ENCODE results near the gene PIK3R3. TPM values are rescaled to one million over a fixed set of nuclear protein-coding genes. Genes with fewer than 3 reads are reported as not detected.
"Not testable (repeated sequence)": the region's sequence is repeated elsewhere in the genome, so short reads cannot be mapped to it uniquely, and the experiment has no call there.

PIK3R3 gene
- total and polyA plus RNA-seq, 9 of the 15 experiments (the other 6 are each of a cell fraction or from before 2014, with no cell fraction given), result 1.4 to 7.7 (median 4.6) TPM

- H3K4me3 ChIP-seq; intact Hi-C loops (cut with micrococcal nuclease); H4K20me1 ChIP-seq (replicated peaks; ENCODE audit: control insufficient read depth, insufficient read depth, low read length); H2AFZ ChIP-seq (ENCODE audit: low read depth, low read length); H3K9me3 ChIP-seq (replicated peaks; ENCODE audit: control insufficient read depth, insufficient read depth, low read depth, low read length); H3K4me1 ChIP-seq (replicated peaks in 1 of 2; ENCODE audit: control insufficient read depth in 2 of 2, insufficient read depth in 2 of 2, low read length in 2 of 2); H3K79me2 ChIP-seq (ENCODE audit: control insufficient read depth, insufficient read depth, low read length); H3K36me3 ChIP-seq (ENCODE audit: control insufficient read depth, insufficient read depth, low read length); H3K27me3 ChIP-seq (ENCODE audit: control insufficient read depth in 2 of 2, insufficient read depth in 2 of 2, low read length in 2 of 2); H3K9ac ChIP-seq (ENCODE audit: insufficient read depth in 1 of 2, low read depth in 2 of 2, low read length in 2 of 2); in situ Hi-C loops (cut with MboI); ATAC-seq; H3K27ac ChIP-seq (ENCODE audit: extremely low read depth, low read depth, low read length); H3K9me1 ChIP-seq (ENCODE audit: control insufficient read depth, insufficient read depth, low read length); BruUV-seq (replicated peaks); CTCF ChIA-PET (ENCODE audit: low intra/inter-chr PET ratio); H3K4me2 ChIP-seq (ENCODE audit: insufficient read depth, low read length); DNase-seq (ENCODE audit: extremely low read depth in 1 of 4, low spot score in 3 of 4); FAIRE-seq: not testable (repeated sequence)
- TF ChIP-seq KDM1A (IDR thresholded peaks at IDR 0.05) (peak in 1 of 2 experiments; percentile 43; a peak in 1 of 4 replicates), BCOR (IDR thresholded peaks at IDR 0.05) (peak; percentile 78), RBM25 (IDR thresholded peaks at IDR 0.05; ENCODE audit: low read depth, low read length, severe bottlenecking) (peak; percentile 33), ZNF146 (CRISPR knock-in tag; IDR thresholded peaks at IDR 0.05; ENCODE audit: unreplicated experiment) (peak; percentile 98), RCOR1 (IDR thresholded peaks at IDR 0.05; ENCODE audit: borderline replicate concordance in 1 of 2, low read depth in 2 of 2, low read length in 2 of 2) (0 out of 4 replicates have a peak, but pooled peaks of 1 of the 2 experiments have one; percentile 7)
- 74% methylated on average over 3 of the region's 3 CpGs for WGBS (ENCODE audit: insufficient coverage, low coverage, missing lambda C conversion rate)
- POLR2A ChIA-PET, result interaction anchor here (1.7 kb wide), 1 partner anchor 11 kb away, joined by 4 read pairs; no protein-coding TSS in a partner anchor
These were observed 37.3 kb downstream of the PIK3R3 start for GRCh38 chr1:46095110-46095509.

- H3K27ac ChIP-seq (ENCODE audit: extremely low read depth, low read depth, low read length), result no peak overlapping the region
- H3K9me1 ChIP-seq (ENCODE audit: control insufficient read depth, insufficient read depth, low read length), result no peaks in the 10 kb centered on the region
- H3K27me3 ChIP-seq (ENCODE audit: control insufficient read depth in 2 of 2, insufficient read depth in 2 of 2, low read length in 2 of 2), result no peaks in the 10 kb centered on the region
- H3K4me1 ChIP-seq (replicated peaks in 1 of 2; ENCODE audit: control insufficient read depth in 2 of 2, insufficient read depth in 2 of 2, low read length in 2 of 2), result peaks cover 4 to 6% of the 10 kb centered on the region in 2 experiments; a peak in 3 of 5 replicates
- H3K4me3 ChIP-seq, result no peak overlapping the region
- BruUV-seq (replicated peaks), result no TSS peak
- H3K36me3 ChIP-seq (ENCODE audit: control insufficient read depth, insufficient read depth, low read length), result no peaks in the 10 kb centered on the region
- DNase-seq (ENCODE audit: extremely low read depth in 1 of 4, low spot score in 3 of 4) (no peak), ATAC-seq (no peak), FAIRE-seq (no peak)
- in situ Hi-C loops (cut with MboI) (no loop called here), intact Hi-C loops (cut with micrococcal nuclease) (no loop called here)
- no peaks in the 10 kb centered on the region for H4K20me1 ChIP-seq (replicated peaks; ENCODE audit: control insufficient read depth, insufficient read depth, low read length)
- ChIA-PET CTCF (ENCODE audit: low intra/inter-chr PET ratio) (no interaction called here), POLR2A (interaction anchor here (0.6 to 1.7 kb wide), 4 partner anchors 11 to 1145 kb away, joined by 3 to 4 read pairs (median 4); no protein-coding TSS in a partner anchor)
- no peak overlapping the region for H3K9ac ChIP-seq (ENCODE audit: insufficient read depth in 1 of 2, low read depth in 2 of 2, low read length in 2 of 2)
- WGBS (ENCODE audit: insufficient coverage, low coverage, missing lambda C conversion rate), result 57% methylated on average over 4 of the region's 4 CpGs
- H3K79me2 ChIP-seq (ENCODE audit: control insufficient read depth, insufficient read depth, low read length), result no peaks in the 10 kb centered on the region
- H2AFZ ChIP-seq (ENCODE audit: low read depth, low read length), result no peak overlapping the region
- 0 out of 2 replicates have a peak, but pooled peaks cover 2% of the 10 kb centered on the region for H3K9me3 ChIP-seq (replicated peaks; ENCODE audit: control insufficient read depth, insufficient read depth, low read depth, low read length)
- H3K4me2 ChIP-seq (ENCODE audit: insufficient read depth, low read length), result no peak overlapping the region
- TF ChIP-seq RHOXF2B (CRISPR knock-in tag; conservative IDR thresholded peaks at IDR 0.05) (no peak), SNRNP70 (optimal IDR thresholded peaks at IDR 0.05; ENCODE audit: low read depth, low read length) (no peak), SMARCA5 (IDR thresholded peaks at IDR 0.05) (no peak), ZNF280A (IDR thresholded peaks at IDR 0.05; ENCODE audit: low read depth, partially characterized antibody) (no peak), SAFB (IDR thresholded peaks at IDR 0.05; ENCODE audit: borderline replicate concordance, low read depth, low read length) (no peak), YY1 (IDR thresholded peaks at IDR 0.05; ENCODE audit: borderline replicate concordance in 1 of 3, control insufficient read depth in 1 of 3, extremely low read depth in 1 of 3, insufficient read depth in 3 of 3, insufficient read length in 1 of 3, insufficient replicate concordance in 2 of 3, low read depth in 1 of 3, low read length in 2 of 3) (no peak), SREBF1 (IDR thresholded peaks at IDR 0.05; ENCODE audit: borderline replicate concordance, low read depth, low read length) (no peak), ELF4 (CRISPR knock-in tag; IDR thresholded peaks at IDR 0.05) (no peak)
These were observed 37.9 kb downstream of the PIK3R3 start for GRCh38 chr1:46094471-46095005.

All from K562 (cell line).